Mucosa of stomach (tissue), 1 donor: ENCODE results near the gene RHOT2.

ENCODE experiments used
- H3K27me3 ChIP-seq: one replicate; pipeline ENCODE4 v1.7.0; 2013; ENCODE audit warnings: mild to moderate bottlenecking, low read length; ENCODE audit not compliant: control insufficient read depth, insufficient read depth
- H3K36me3 ChIP-seq: one replicate; pipeline ENCODE4 v1.7.0; 2013; ENCODE audit warnings: low read length; ENCODE audit not compliant: control insufficient read depth, insufficient read depth
- H3K4me1 ChIP-seq: one replicate; pipeline ENCODE4 v1.7.0; 2013; ENCODE audit warnings: mild to moderate bottlenecking, low read length; ENCODE audit not compliant: control insufficient read depth, insufficient read depth
- H3K4me3 ChIP-seq: one replicate; pipeline ENCODE4 v1.7.0; 2013; ENCODE audit warnings: low read length
- H3K9ac ChIP-seq: one replicate; pipeline ENCODE4 v1.7.0; 2013; ENCODE audit warnings: mild to moderate bottlenecking, low read length, moderate library complexity
- H3K9me3 ChIP-seq: one replicate; pipeline ENCODE4 v1.7.0; 2013; ENCODE audit warnings: mild to moderate bottlenecking, low read length, moderate library complexity; ENCODE audit not compliant: control insufficient read depth
- donor health status: Pancreatic carcinoma.

Gene RHOT2

DNA sequence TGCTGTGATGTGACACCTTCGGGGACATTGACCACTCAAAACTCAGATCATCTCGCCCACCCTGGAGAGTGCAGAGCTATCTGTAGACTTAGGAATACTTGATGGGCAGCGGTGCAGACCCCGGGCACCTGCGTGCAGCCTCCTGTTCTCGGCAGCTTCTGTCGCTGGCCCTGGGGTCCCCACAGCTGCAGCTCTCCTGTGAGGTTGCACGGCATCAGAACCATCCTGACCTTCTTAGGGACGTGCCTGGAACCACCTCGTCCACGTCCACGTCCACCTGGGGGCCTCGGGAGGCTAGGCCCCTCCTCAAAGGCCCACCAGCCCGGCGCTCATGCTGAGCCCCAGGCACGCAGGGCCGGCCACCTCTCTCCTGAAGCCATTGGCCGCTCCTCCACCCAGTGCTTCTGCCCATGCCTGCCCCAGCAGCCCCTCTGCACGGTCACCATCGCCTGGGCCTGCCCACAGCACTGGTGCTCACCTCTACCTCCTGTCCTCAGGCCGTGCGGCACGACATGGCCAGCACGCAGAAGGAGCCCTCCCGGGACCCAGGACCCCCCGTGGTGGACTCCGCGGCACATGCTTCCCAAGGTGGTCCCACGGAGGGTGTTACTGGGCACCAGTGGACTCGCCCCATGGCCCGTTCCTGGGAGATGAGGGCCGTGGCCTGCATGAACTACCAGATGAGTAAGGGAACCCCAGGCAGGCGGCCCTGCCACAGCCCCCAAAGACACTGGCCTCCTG, 39.4 kb upstream of the RHOT2 start:
- Histone ChIP-seq H3K4me3 (no peak overlapping the region), H3K4me1 (peaks cover 24% of the 10 kb centered on the region), H3K27me3 (no peaks in the 10 kb centered on the region), H3K9ac (no peak overlapping the region), H3K36me3 (peaks cover 10% of the 10 kb centered on the region), H3K9me3 (no peaks in the 10 kb centered on the region)

DNA sequence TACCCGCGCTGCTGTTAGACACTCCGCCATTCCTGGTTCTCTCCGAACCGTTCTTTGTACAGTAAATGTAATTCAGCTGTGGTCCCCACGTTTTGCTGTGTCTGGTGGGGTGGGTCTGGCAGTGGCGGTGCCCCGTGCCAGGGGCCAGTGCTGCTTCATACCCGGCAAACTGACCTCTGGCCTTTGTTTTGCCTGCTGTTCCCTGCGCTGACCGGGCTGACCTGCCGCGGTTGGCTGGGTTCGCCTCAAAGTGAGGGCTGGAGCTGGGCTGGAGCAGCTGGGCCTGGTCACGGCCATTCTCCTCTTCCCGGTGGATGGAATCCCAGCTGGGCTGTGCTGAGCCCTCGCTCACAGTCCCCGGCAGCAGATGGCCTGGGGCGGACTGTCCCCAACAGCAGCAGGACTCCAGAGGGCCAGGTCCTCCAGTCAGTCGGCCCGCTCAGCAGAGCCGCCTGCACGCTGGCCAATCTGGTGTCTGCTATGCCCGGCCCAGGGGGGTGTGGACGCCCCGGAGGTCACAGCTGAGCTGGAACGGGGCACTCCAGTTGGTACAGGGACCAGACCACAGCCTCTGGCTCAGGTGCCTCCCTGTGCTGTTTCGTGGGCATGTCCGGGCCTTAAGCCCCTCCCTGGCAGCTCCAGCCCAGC, 38.6 kb upstream of the RHOT2 start:
- H3K36me3 ChIP-seq, result peaks cover 10% of the 10 kb centered on the region
- H3K27me3 ChIP-seq, result no peaks in the 10 kb centered on the region
- H3K4me1 ChIP-seq, result peaks cover 24% of the 10 kb centered on the region
- no peak overlapping the region for H3K4me3 ChIP-seq
- H3K9ac ChIP-seq, result no peak overlapping the region
- H3K9me3 ChIP-seq, result no peaks in the 10 kb centered on the region

DNA sequence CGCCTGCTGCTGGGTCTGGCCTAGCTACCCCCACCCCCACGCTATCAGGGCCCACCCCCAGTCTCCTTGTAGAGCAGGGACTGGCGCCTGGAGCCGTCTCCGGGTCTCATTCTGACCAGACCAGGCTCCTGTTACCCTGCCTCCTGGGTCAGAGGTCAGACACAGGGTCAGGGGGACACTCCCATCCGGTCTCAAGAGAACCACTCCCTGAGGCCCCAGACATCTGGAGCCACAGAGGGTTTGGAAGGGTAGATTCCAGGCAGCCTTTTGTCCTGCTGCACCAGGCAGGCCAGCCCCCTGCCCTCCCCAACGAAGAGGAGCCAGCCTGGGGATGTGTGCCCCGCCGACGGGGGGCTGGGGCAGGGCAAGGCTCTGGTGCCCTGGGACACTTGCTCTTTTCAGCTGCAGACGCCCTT, 38.1 kb upstream of the RHOT2 start:
- H3K36me3 ChIP-seq, result peaks cover 10% of the 10 kb centered on the region
- no peak overlapping the region for H3K9ac ChIP-seq
- no peak overlapping the region for H3K4me3 ChIP-seq

DNA sequence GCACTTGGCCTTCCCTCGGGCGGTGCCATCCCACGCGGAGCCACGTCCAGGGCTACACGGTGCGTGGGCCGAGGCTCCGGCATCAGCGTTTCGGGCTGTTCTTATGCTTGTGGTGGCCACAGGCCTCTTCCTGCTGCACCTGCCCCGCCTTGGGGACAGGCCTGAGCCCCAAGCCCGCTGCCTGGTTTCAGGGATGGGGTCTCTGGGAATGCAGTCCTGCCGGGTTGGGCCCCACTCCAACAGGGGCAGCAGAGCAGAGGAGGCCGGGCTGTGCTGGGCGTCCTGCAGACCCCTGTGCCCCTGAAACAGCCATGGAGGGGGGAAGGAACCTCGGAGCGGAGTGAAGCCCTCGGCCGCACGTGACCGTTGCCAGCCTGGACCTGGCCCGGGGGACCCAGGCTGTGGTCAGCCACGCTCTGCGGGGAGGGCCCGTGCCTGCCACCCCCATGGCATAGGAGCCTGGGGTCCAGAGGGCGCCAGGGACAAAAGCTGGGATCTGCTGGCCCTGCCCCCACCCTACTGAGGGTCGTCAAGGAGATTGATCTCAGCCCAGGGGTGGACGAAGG, 37.6 kb upstream of the RHOT2 start:
- no peaks in the 10 kb centered on the region for H3K27me3 ChIP-seq
- H3K4me3 ChIP-seq, result no peak overlapping the region
- H3K9me3 ChIP-seq, result no peaks in the 10 kb centered on the region
- peaks cover 10% of the 10 kb centered on the region for H3K36me3 ChIP-seq
- peaks cover 26% of the 10 kb centered on the region for H3K4me1 ChIP-seq
- no peak overlapping the region for H3K9ac ChIP-seq

More for the DNA sequence above, 38.1 kb upstream of the RHOT2 start:
- H3K27me3 ChIP-seq, result no peaks in the 10 kb centered on the region
- H3K9me3 ChIP-seq, result no peaks in the 10 kb centered on the region
- H3K4me1 ChIP-seq, result peaks cover 24% of the 10 kb centered on the region

DNA sequence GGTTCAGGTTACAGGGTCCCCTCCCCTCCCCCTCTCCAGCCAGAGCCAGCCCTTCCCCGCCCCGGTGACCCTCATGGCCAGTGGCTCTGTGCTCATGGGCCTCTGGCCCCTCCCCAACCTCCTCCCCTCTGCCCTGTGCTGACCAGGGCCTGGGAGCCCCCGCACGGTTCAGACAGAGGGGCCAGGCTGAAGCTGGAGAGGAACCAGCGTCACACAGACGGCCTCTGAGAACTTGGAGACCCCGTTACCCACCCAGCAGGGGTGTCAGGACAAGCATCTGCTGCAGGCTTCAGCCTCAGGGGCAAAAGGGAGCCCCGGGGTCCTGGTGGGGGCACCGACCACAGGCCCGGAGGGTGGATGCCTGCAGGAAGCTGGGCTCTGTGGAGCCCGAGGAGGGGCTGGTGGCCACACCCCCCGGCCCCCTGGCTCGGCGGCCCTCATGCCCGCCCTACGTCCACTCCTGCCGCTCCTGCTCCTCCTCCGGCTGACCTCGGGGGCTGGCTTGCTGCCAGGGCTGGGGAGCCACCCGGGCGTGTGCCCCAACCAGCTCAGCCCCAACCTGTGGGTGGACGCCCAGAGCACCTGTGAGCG, 37.0 kb upstream of the RHOT2 start, which contains the start of gene WFIKKN1:
Gene WFIKKN1, plus strand, starts transcription at position 171 of the 591 bp plus-strand sequence. Its CDS starts 269 bp downstream, at position 440.
- no peak within 1 kb of the TSS for H3K9ac ChIP-seq
- no peak within 1 kb of the TSS for H3K4me3 ChIP-seq
- H3K9me3 ChIP-seq, result no peaks in the 10 kb centered on the region
- peaks cover 30% of the 10 kb centered on the region for H3K4me1 ChIP-seq
- no peaks in the 10 kb centered on the region for H3K27me3 ChIP-seq
- H3K36me3 ChIP-seq, result peaks cover 7% of the 10 kb centered on the region

DNA sequence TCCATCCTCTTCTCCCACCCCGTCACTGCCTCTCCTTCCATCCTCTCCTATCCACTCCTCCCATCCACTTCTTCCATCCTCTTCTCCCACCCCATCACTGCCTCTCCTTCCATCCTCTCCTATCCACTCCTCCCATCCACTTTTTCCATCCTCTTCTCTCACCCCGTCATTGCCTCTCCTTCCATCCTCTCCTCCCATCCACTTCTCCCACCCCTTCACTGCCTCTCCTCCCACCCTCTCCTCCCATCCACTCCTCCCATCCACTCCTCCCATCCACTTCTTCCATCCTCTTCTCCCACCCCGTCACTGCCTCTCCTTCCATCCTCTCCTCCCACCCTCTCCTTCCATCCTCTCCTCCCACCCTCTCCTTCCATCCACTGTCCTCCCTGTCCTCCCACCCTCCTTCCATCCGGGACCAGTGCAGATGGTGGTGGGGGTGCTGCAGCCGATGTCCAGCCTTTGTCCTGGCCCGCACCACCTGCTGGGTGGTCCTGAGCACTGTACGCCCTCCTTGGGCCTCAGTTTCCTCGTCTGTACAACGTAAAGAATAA, 36.0 kb upstream of the RHOT2 start:
- Histone ChIP-seq H3K9ac (no peak overlapping the region), H3K4me3 (no peak overlapping the region), H3K27me3 (no peaks in the 10 kb centered on the region), H3K36me3 (no peaks in the 10 kb centered on the region), H3K4me1 (peaks cover 30% of the 10 kb centered on the region), H3K9me3 (no peaks in the 10 kb centered on the region)

DNA sequence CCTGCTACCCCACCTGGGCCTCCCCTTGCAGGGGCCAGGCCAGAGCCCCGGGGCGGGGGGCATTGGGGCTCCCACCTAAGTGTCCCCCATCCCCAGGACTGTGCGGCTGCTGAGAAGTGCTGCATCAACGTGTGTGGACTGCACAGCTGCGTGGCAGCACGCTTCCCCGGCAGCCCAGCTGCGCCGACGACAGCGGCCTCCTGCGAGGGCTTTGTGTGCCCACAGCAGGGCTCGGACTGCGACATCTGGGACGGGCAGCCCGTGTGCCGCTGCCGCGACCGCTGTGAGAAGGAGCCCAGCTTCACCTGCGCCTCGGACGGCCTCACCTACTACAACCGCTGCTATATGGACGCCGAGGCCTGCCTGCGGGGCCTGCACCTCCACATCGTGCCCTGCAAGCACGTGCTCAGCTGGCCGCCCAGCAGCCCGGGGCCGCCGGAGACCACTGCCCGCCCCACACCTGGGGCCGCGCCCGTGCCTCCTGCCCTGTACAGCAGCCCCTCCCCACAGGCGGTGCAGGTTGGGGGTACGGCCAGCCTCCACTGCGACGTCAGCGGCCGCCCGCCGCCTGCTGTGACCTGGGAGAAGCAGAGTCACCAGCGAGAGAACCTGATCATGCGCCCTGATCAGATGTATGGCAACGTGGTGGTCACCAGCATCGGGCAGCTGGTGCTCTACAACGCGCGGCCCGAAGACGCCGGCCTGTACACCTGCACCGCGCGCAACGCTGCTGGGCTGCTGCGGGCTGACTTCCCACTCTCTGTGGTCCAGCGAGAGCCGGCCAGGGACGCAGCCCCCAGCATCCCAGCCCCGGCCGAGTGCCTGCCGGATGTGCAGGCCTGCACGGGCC, 35.2 kb upstream of the RHOT2 start:
- H3K27me3 ChIP-seq, result no peaks in the 10 kb centered on the region
- no peaks in the 10 kb centered on the region for H3K36me3 ChIP-seq
- H3K4me3 ChIP-seq, result no peak overlapping the region
- H3K9ac ChIP-seq, result no peak overlapping the region
- no peaks in the 10 kb centered on the region for H3K9me3 ChIP-seq
- peaks cover 29% of the 10 kb centered on the region for H3K4me1 ChIP-seq

DNA sequence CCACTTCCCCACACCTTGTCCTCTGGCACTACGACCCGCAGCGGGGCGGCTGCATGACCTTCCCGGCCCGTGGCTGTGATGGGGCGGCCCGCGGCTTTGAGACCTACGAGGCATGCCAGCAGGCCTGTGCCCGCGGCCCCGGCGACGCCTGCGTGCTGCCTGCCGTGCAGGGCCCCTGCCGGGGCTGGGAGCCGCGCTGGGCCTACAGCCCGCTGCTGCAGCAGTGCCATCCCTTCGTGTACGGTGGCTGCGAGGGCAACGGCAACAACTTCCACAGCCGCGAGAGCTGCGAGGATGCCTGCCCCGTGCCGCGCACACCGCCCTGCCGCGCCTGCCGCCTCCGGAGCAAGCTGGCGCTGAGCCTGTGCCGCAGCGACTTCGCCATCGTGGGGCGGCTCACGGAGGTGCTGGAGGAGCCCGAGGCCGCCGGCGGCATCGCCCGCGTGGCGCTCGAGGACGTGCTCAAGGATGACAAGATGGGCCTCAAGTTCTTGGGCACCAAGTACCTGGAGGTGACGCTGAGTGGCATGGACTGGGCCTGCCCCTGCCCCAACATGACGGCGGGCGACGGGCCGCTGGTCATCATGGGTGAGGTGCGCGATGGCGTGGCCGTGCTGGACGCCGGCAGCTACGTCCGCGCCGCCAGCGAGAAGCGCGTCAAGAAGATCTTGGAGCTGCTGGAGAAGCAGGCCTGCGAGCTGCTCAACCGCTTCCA, 34.4 kb upstream of the RHOT2 start:
- H3K4me1 ChIP-seq, result peaks cover 30% of the 10 kb centered on the region

DNA sequence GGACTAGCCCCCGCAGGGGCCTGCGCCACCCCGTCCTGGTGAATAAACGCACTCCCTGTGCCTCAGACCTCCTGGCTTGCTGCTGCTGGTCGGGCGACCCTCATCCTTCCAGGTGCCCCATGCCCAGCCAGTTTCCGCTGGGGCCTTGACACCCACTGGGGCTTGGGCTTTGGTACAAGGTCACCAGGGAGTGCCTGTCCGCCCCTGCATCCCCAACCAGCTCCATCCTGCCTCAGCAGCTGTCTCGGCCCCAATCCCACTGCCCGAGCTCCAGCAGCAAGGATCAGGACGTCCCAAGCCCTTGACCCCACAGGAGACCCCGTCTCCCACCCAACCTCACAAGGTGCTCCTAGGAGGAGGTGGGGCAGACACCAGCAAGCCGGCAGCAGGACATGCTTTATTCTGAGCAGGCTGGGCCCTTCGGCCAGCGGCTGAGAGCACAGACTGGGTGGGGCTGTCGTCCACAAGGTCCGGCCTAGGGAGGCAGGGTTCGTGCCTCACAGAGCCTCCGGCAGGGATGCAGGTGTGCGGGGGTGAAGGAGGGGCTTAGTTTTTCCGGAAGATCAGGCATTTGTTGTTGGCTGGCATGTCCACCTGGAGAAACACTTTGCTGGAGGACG, 33.8 kb upstream of the RHOT2 start:
- Histone ChIP-seq H3K4me3 (no peak overlapping the region), H3K9ac (no peak overlapping the region), H3K4me1 (peaks cover 30% of the 10 kb centered on the region), H3K9me3 (no peaks in the 10 kb centered on the region), H3K36me3 (no peaks in the 10 kb centered on the region), H3K27me3 (no peaks in the 10 kb centered on the region)

More for the DNA sequence above, 34.4 kb upstream of the RHOT2 start:
- H3K4me3 ChIP-seq, result no peak overlapping the region
- H3K27me3 ChIP-seq, result no peaks in the 10 kb centered on the region
- no peak overlapping the region for H3K9ac ChIP-seq
- H3K9me3 ChIP-seq, result no peaks in the 10 kb centered on the region
- H3K36me3 ChIP-seq, result no peaks in the 10 kb centered on the region

DNA sequence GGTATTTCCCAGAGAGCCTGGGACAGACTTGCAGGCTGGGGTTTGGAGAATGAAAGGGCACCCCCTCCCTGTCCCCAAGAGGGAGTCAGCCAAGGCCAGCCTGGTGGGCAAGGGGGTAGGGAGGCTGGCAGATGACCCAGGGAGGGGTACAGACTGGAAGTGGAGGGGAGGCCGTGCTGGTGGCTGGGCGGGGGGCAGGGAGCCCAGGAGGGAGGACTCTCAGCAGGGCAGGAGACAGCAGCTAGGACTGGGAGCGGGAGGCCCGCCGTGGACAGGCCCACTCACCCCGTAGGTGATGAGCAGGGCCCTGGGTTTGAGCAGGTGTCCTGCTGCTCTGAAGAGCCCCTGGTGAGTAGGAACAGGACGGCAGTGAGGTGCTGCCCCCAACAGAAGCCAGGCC, 32.9 kb upstream of the RHOT2 start:
- Histone ChIP-seq H3K4me1 (peaks cover 28% of the 10 kb centered on the region), H3K27me3 (no peaks in the 10 kb centered on the region), H3K36me3 (no peaks in the 10 kb centered on the region), H3K4me3 (no peak overlapping the region), H3K9me3 (no peaks in the 10 kb centered on the region), H3K9ac (no peak overlapping the region)
